ENCODE measurements around the gene DDX1.

DDX1 gene

GRCh38 chr2:15633043-15633970 lies 41.6 kb downstream of the DDX1 start:
- no peak for DNase-seq

DNA sequence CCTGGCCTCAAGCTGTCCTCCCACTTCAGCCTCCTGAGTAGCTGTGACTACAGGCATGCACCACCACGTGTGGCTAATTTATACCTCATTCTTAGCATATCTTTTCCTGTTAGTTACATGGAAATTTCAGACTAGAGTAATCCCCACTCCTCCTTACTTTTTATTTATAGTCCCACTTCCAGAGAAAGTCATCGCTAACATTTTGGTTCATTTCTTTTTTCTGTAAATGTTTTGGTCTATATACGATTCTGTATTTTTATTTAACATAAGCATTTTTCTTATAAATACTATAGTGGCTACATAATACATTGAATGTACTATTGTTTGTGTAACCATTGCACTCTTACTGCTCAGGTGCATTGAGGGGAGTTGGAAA lies 42.3 kb downstream of the DDX1 start:
- DNase-seq = no peak

GRCh38 chr2:15634846-15635490 lies 43.3 kb downstream of the DDX1 start:
- DNase-seq = no peak

DNA sequence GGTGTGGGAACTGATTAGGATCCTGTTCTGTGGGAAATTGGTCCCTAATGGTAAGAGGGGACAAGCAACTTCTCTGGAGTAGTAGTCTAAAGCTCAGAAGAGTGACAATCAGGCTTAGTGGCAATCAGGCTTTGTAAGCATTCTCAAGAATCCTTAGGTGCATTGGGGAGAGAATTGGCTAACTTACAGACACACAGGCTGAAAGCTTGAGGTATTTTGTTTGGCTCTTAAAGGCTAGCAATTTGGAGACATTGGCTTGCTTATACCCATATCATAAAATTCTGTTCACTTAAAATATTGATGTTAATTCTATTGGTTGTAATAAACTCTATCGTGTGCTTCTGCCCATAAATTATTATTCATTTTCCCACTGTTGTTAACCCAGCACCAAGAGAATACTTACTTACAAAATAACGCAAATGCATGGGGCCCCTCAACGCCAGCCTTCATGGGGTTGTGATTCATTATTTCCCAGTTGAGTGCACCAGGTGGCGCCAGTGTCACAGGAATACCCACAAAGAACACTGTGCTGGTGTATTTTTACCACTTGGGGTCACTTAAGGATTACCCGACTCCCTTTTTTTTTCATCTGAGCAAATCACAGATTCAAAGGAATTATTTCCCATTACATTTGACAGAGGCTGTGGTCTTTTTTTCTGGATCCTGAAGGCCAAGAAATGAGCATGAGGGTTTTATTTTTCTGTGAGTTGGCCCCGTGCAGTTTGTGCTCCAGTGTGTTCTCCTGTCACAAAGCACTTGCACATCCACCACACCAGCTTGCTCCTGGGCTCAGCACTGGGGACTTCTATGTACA lies 45.5 kb downstream of the DDX1 start:
- DNase-seq = peak; percentile 64

GRCh38 chr2:15638720-15639119 lies 47.1 kb downstream of the DDX1 start:
- DNase-seq = peak; percentile 32

DNA sequence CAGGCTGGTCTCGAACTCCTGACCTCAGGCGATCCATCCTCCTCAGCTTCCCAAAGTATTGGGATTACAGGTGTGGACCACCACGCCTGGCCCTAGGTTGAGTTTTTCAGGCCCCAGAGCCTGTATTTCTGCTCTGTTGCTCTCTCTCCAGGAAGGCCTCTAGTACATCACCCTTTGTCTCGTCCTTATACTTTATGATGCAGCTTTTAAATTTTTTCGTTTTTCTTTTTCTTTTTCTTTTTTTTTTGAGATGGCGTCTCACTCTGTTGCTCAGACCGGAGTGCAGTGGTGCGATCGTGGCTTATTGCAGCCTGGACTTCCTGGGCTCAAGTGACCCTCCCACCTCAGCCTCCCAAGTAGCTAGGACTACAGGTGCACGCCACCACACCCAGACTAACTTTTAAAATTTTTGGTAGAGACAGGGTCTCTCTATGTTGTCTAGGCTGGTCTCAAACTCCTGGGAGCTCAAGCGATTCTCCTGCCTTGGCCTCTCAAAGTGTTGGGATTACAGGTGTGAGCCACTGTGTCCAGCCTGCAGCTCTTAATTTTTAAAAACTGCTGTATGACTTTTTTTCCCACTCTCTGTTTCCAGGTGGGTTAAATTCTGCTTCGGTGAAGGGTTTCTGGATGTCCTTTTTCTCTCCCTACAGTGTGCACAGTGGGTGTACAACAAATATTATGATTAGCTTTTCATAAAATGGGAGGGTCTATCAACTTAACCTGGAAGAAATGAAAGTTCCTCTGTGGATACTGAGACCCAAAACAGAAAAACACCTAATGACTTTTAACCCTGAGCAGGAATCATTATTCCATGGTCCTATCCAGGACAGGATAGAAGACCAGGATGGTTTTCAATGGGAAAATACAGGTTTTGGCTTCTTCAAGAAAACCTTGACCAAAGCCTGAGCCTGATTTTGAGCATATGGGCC lies 47.9 kb downstream of the DDX1 start:
- DNase-seq = no peak

DNA sequence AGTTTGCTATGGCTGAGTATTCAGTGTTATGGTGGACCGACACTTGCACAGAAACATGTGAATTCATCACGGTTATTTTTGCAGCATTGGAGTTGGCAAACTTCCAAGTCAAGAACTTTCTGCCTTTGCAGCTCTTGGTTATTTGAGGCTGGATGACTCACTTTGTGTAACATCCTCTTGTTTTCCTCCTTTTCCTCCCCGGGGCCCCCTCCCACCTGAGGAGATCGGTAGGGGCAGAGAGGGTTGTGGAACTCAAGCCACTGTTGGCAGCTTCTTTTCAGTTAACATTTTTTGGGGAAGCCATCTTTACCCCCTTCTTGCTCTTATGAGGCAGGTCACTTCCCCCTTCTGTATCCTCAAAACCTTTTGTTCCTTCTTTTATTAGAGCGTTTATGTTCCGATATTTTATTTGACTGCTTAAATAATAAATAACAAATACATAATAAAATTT lies 48.6 kb downstream of the DDX1 start:
- DNase-seq = peak; percentile 50

DNA sequence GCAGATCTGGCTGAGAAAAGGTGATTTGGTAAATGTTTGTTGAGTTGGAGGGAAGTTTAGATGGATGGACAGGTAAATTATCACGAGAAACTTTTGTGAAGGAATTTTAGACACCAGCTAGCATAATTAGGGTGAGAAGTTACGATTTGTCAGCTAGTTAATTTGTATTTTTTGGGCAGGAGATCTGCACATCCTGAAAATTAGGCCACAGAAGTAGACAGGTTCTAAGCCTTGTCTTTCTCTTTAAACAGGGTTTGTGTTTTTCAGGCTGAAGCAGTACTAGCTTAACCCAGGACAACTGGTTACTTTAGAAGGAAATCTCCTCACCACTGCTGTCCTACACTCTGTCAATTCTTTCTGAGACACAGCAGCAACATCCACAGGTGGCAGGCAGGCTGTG lies 49.1 kb downstream of the DDX1 start:
- no peak for DNase-seq

GRCh38 chr2:15641530-15641982 lies 49.9 kb downstream of the DDX1 start:
- no peak for DNase-seq

GRCh38 chr2:15642011-15642814 lies 50.5 kb downstream of the DDX1 start:
- DNase-seq = no peak

GRCh38 chr2:15642815-15643500 lies 51.3 kb downstream of the DDX1 start:
- DNase-seq = no peak

GRCh38 chr2:15643791-15644585 lies 52.3 kb downstream of the DDX1 start:
- DNase-seq = no peak

DNA sequence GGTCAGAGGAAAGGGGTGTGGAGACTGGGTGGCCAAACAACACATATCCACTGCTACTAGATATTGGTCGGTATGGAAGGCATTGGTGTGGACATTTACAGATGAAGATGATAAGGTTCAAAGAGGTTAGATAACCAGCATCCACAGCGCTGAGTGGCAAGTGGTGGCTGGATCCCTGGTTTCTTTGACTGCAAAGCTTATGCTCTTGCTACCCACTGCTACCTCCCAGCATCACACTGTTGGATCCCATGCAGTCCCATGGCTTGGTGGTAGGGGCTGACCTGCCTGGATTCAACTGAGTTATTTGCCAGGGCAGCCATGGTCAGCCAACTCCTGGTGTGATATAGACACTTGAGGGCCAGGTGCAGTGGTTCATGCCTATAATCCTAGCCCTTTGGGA lies 53.6 kb downstream of the DDX1 start:
- DNase-seq = no peak

DNA sequence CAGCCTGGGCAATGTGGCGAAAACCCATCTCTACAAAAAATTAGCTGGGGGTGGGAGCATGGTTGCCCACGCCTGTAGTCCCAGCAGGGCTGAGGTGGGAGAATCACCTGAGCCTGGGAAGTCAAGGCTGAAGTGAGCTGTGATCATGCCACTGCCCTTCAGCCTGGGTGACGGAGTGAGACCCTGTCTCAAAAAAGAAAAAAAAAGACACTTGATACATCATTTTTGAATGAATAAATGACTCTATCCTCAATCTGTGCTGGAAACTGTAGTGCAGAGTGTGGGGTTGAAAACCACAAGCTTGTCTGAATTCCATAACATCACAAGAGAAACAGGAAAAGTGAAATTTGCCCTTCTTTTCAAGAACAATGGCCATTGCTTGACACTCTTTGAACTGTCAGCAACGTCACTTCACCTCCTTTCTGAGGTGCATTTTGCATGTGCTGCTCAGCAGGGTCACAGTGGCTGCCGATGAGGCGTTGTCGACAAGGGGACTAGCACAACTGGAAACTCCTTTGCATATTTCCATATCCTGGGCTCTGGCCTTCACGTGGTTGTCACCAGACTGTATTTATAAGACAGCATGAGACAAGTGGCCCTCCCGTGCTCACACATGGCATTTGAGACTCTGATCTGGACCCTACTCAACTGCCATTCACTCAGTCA lies 54.2 kb downstream of the DDX1 start:
- no peak for DNase-seq

DNA sequence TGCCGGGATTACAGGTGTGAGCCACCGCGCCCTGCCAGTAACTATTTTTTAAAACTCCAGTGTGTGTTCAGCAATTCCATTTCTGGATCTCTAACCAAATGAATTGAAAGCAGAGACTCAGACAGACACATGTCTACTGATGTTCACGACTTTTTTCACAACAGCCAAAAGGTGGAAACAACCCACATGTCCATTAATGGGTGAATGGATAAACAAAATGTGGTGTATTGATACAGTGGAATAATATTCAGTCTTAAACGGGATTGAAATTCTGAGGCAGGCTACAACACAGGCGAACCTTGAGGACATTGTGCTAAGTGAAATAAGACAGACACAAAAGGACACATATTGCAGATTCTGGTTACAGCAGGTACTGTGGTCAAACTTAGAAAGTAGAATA lies 55.0 kb downstream of the DDX1 start:
- DNase-seq = no peak

- DNase-seq = no peak
These were observed 56.2 kb downstream of the DDX1 start for GRCh38 chr2:15647622-15648590.

- DNase-seq = no peak
These were observed 57.2 kb downstream of the DDX1 start for GRCh38 chr2:15648593-15649525.

Measured in HCEC 1CT (cell line).